Esophagus squamous epithelium (tissue), 5 donors: ENCODE data around the gene ANKRA2. TPM values are rescaled to one million over a fixed set of nuclear protein-coding genes. Genes with fewer than 3 reads are reported as not detected.

Experiments used
- DNase-seq: peaks from one replicate; lab custom pipeline; 2025; lab: John Stamatoyannopoulos, UW
- H3K27ac ChIP-seq, 4 donors: fragments of 200-600 bp; sonication (generic); one replicate each; pipeline ENCODE4 v1.5.1; 2016 to 2019; ENCODE audit warnings: mild to moderate bottlenecking in 1 of 4
- H3K27me3 ChIP-seq, 4 donors: fragments of 200-600 bp; sonication (generic); 1 replicate in 3 of 4; 2 replicates in 1 of 4; pipeline versions ENCODE4 v1.5.1 to v1.6.0; 2017 to 2021; ENCODE audit warnings: antibody characterized with exemption in 1 of 4
- H3K36me3 ChIP-seq, 3 donors: fragments of 200-600 bp; sonication (generic); one replicate each; pipeline ENCODE4 v1.5.1; 2016 to 2019
- H3K4me1 ChIP-seq, 3 donors: fragments of 200-600 bp; sonication (generic); one replicate each; pipeline ENCODE4 v1.5.1; 2017 to 2019
- H3K4me3 ChIP-seq, 4 donors: fragments of 200-600 bp; sonication (generic); 1 replicate in 3 of 4; 2 replicates in 1 of 4; pipeline ENCODE4 v1.5.1; 2016 to 2019; ENCODE audit warnings: mild to moderate bottlenecking in 2 of 4, moderate library complexity in 1 of 4
- H3K9me3 ChIP-seq, 3 donors: fragments of 200-600 bp; sonication (generic); one replicate each; pipeline ENCODE4 v1.5.1; 2016 to 2019
- POLR2A ChIP-seq, 4 donors: fragments of 450-650 bp; IDR thresholded peaks; one replicate each; pipeline ENCODE4 v1.6.1; 2017; ENCODE audit warnings: antibody characterized with exemption in 4 of 4, mild to moderate bottlenecking in 4 of 4, moderate library complexity in 3 of 4
- WGBS, 2 donors: methylation state at CpG; one replicate each; pipeline ENCODE4 v1.1.5; 2018; 5-methylcytosine and 5-hydroxymethylcytosine counted together
- intact Hi-C: fragments of 100-400 bp; cut with DNase I; formaldehyde crosslinking; loops from one replicate; pipeline ENCODE4 v1.15.0; 2022
- total RNA-seq, 4 donors: library from RNA; depleted of rRNA; stranded (reverse); fragments of >200 nt; gene quantifications; one replicate each; pipeline ENCODE4 v1.1.0, GENCODE V29; 2016
- TF ChIP-seq, protein P1 (sequence below), 6 experiments: fragments of 450-650 bp in 4 of 6; fragments of 200-600 bp in 2 of 6; sonication (generic) in 2 of 6; IDR thresholded peaks; one replicate each; pipeline ENCODE4 v1.5.1; 2016 to 2019; ENCODE audit warnings: antibody characterized with exemption in 6 of 6, mild to moderate bottlenecking in 4 of 6, moderate library complexity in 4 of 6
- donor health status: DM: yes; HTN: yes; CAD: no.

The ANKRA2 gene
- total RNA-seq, 4 donors from 2014 or later = 7.1 to 35.3 (median 15.2) TPM

DNA sequence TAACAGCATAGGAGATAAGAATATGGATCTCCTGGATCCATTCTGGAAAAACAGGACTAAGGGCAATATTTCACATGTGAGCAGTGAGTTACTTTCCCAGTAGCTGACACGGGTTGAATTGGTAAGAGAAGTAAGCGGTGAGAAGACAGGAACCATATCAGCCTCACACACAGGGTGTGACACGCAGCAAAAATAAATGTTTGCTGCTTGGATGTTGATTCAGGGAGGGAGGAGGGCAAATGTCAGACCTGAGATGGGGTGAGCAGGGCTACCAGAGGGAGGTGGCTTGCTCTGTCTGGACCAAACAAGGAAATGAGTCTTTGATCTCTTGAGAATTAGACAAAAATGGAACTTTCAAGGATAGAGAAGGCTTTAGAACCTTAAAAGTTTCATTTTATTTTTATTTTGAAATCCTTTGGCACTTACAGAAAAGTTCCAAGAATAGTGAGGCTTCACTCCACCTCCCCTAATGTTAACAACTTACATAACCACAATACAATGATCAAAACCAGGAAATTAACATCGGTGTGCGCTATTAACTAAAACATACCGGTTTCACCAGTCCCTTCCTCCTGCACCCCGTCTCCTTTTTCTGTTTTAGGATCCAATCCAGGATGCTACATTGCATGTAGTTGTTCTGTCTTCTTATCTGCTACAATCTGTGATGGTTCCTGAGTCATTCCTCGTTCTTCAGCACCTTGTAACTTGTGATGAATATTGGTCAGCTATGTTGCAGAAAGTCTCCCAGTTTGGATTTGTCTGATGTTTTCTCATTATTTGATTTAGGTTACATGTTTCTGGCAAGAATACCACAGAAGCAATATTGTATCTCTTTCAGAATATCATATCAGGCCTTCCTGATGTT lies 40.0 kb upstream of the ANKRA2 start:
- intact Hi-C loops = no loop called here
- 50 to 52% methylated on average over 8 of the region's 8 CpGs for WGBS, 2 donors
- DNase-seq = no peak

DNA sequence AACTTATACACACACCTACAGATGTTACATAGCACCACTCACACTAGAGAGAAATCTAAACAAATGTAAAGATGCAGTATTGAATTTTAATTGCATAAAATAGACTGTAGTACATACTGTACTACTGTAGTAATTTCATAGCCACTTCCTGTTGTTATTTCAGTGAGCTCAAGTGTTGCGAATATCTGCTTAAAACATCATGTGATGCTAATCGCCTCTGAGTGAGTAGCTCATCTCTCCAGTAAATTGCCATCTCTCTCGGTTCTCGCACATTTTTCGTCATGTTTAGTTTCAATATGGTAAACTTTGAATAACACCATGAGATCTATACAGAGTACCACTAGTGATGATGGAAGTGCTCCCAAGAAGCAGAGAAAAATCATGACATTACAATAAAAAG lies 38.6 kb upstream of the ANKRA2 start:
- WGBS, 2 donors = 78 to 88% methylated on average over 5 of the region's 5 CpGs

More for the DNA sequence above, 40.0 kb upstream of the ANKRA2 start:
- peak overlapping the region in 3 of 4 donors; percentile 7 to 38 (median 31) for H3K27ac ChIP-seq
- no peak overlapping the region for H3K4me3 ChIP-seq
- H3K9me3 ChIP-seq = peaks cover 0 to 3% (median 0%) of the 10 kb centered on the region in 3 donors
- H3K4me1 ChIP-seq = peaks cover 0 to 15% (median 3%) of the 10 kb centered on the region in 3 donors
- no peak for TF ChIP-seq POLR2A (IDR thresholded peaks at IDR 0.05)
- TF ChIP-seq, protein P1, sequence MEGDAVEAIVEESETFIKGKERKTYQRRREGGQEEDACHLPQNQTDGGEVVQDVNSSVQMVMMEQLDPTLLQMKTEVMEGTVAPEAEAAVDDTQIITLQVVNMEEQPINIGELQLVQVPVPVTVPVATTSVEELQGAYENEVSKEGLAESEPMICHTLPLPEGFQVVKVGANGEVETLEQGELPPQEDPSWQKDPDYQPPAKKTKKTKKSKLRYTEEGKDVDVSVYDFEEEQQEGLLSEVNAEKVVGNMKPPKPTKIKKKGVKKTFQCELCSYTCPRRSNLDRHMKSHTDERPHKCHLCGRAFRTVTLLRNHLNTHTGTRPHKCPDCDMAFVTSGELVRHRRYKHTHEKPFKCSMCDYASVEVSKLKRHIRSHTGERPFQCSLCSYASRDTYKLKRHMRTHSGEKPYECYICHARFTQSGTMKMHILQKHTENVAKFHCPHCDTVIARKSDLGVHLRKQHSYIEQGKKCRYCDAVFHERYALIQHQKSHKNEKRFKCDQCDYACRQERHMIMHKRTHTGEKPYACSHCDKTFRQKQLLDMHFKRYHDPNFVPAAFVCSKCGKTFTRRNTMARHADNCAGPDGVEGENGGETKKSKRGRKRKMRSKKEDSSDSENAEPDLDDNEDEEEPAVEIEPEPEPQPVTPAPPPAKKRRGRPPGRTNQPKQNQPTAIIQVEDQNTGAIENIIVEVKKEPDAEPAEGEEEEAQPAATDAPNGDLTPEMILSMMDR (IDR thresholded peaks at IDR 0.05) = no peak
- no peaks in the 10 kb centered on the region for H3K27me3 ChIP-seq
- no peaks in the 10 kb centered on the region for H3K36me3 ChIP-seq

DNA sequence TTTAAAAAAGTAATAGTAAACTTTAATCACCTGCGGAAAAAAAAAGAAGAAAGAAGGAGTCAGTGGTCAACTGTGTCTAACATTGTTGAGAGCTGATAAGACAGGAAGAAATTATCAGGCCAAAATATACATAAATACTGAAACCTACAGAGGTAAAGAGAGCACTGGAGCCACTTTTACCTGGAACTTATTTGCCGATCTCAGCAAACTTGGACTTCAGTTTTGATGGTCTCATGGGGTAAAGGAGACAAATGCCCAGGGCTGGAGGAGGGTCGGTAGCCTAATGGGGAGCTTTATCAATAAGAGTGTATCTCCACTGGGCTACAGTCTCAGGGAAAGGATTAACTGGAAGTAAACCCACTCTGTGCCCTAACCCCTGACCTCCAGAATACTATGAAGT lies 33.9 kb upstream of the ANKRA2 start:
- Histone ChIP-seq H3K27me3 (no peaks in the 10 kb centered on the region), H3K4me3 (no peak overlapping the region), H3K4me1 (no peaks in the 10 kb centered on the region), H3K9me3 (peaks cover 0 to 3% (median 0%) of the 10 kb centered on the region in 3 donors), H3K36me3 (no peaks in the 10 kb centered on the region), H3K27ac (no peak overlapping the region)
- 84 to 90% methylated on average over 3 of the region's 3 CpGs for WGBS, 2 donors
- intact Hi-C loops = no loop called here
- no peak for DNase-seq
- TF ChIP-seq, protein P1 (IDR thresholded peaks at IDR 0.05) = no peak
- TF ChIP-seq POLR2A (IDR thresholded peaks at IDR 0.05) = no peak

More for the DNA sequence above, 38.6 kb upstream of the ANKRA2 start:
- intact Hi-C loops = no loop called here
- Histone ChIP-seq H3K27me3 (no peaks in the 10 kb centered on the region), H3K9me3 (peaks cover 0 to 3% (median 0%) of the 10 kb centered on the region in 3 donors), H3K4me3 (no peak overlapping the region), H3K4me1 (peaks cover 0 to 15% (median 3%) of the 10 kb centered on the region in 3 donors), H3K27ac (no peak overlapping the region), H3K36me3 (no peaks in the 10 kb centered on the region)
- no peak for DNase-seq
- TF ChIP-seq, protein P1 (IDR thresholded peaks at IDR 0.05) = no peak
- no peak for TF ChIP-seq POLR2A (IDR thresholded peaks at IDR 0.05)

DNA sequence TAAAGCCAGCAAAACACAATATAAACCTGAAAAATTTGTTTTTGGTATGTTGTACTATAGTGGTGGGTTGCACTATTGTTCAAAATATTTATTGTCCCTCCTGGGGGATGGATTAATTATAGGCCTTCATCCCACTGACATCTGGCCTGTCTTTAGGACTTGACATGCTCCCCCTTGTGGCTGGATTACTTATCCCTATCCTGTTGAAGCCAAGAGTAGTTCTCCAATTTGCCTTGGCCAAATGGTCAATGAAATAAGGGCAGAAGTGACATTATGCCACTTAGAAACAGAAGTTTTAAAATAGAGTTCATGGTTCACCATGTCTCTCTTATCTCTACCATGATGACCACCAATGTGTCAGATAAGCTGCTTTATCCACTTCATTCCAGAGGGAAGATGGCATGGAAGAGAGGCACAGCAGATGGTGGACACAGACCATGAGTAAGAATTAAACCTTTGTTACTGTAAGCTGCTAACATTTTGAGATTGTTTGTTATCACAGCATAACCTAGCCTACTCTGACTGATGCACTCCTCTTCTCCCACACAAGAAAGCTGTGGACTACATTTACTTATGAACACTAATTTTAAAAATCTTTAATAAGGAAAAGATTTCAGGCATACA lies 31.4 kb upstream of the ANKRA2 start:
- no peaks in the 10 kb centered on the region for H3K36me3 ChIP-seq
- H3K27me3 ChIP-seq = no peaks in the 10 kb centered on the region
- no peak for DNase-seq
- TF ChIP-seq POLR2A (IDR thresholded peaks at IDR 0.05) = no peak
- TF ChIP-seq, protein P1 (IDR thresholded peaks at IDR 0.05) = peak in 5 of 6 experiments; percentile 30 to 62 (median 49)
- H3K4me3 ChIP-seq = no peak overlapping the region
- H3K4me1 ChIP-seq = no peaks in the 10 kb centered on the region
- peaks cover 0 to 2% (median 0%) of the 10 kb centered on the region in 3 donors for H3K9me3 ChIP-seq
- H3K27ac ChIP-seq = no peak overlapping the region
- intact Hi-C loops = no loop called here

DNA sequence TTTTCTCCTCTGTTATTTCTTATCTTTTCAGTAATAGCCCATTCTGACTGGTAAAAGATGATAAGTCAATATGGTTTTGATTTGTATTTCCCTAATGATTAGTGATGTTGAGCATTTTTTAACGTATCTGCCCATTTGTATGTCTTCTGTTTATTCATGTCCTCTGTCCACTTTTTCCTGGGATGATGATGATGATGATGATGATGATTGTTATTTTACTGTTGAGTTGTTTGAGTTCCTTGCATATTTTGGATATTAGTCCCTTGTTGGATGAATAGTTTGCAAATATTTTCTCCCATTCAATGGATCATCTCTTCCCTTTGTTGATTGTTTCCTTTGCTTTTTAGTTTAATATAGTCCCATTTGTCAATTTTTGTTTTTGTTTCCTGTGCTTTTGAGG lies 27.1 kb upstream of the ANKRA2 start:
- intact Hi-C loops = no loop called here
- 48 to 82% methylated on average over 1 of the region's 1 CpG for WGBS, 2 donors

More for the DNA sequence above, 27.1 kb upstream of the ANKRA2 start:
- DNase-seq = no peak
- Histone ChIP-seq H3K9me3 (no peaks in the 10 kb centered on the region), H3K4me1 (peaks cover 0 to 4% (median 0%) of the 10 kb centered on the region in 3 donors), H3K36me3 (no peaks in the 10 kb centered on the region), H3K4me3 (no peak overlapping the region), H3K27ac (no peak overlapping the region), H3K27me3 (no peaks in the 10 kb centered on the region)
- TF ChIP-seq, protein P1 (IDR thresholded peaks at IDR 0.05) = no peak
- TF ChIP-seq POLR2A (IDR thresholded peaks at IDR 0.05) = no peak
